ENCODE results near the gene CSHL1.
"Not testable (repeated sequence)": the region's sequence is repeated elsewhere in the genome, so short reads cannot be mapped to it uniquely, and the experiment has no call there.

The CSHL1 gene

GRCh38 chr17:63918789-63919305 is 7.8 kb upstream of the CSHL1 start, which contains the start of gene GH1:
TSS of gene GH1 (minus strand) at chr17:63918839. CDS start at chr17:63918776, 63 bp downstream.
- DNase-seq (ENCODE audit: low spot score) = not testable (repeated sequence)

- no peak for DNase-seq (ENCODE audit: low spot score)
Observed at GRCh38 chr17:63918305-63918704, 7.2 kb upstream of the CSHL1 start.

- no peak for DNase-seq (ENCODE audit: low spot score)
Observed at GRCh38 chr17:63917646-63918045, 6.6 kb upstream of the CSHL1 start.

- not testable (repeated sequence) for DNase-seq (ENCODE audit: low spot score)
Observed at GRCh38 chr17:63917206-63917605, 6.1 kb upstream of the CSHL1 start.

GRCh38 chr17:63916566-63917185 is 5.6 kb upstream of the CSHL1 start:
- DNase-seq (ENCODE audit: low spot score) = no peak

- not testable (repeated sequence) for DNase-seq (ENCODE audit: low spot score)
Observed at GRCh38 chr17:63915753-63916152, 4.7 kb upstream of the CSHL1 start.

GRCh38 chr17:63914471-63914870 is 3.4 kb upstream of the CSHL1 start:
- DNase-seq (ENCODE audit: low spot score) = no peak

GRCh38 chr17:63911657-63912100 is 621 bp upstream of the CSHL1 start:
- DNase-seq (ENCODE audit: low spot score) = peak; percentile 63

- DNase-seq (ENCODE audit: low spot score) = no peak
Observed at GRCh38 chr17:63910096-63910495, 962 bp downstream of the CSHL1 start.

GRCh38 chr17:63909586-63909985 is 1.5 kb downstream of the CSHL1 start:
- not testable (repeated sequence) for DNase-seq (ENCODE audit: low spot score)

GRCh38 chr17:63907161-63907778 is 3.8 kb downstream of the CSHL1 start:
- not testable (repeated sequence) for DNase-seq (ENCODE audit: low spot score)

GRCh38 chr17:63904796-63905195 is 6.3 kb downstream of the CSHL1 start:
- DNase-seq (ENCODE audit: low spot score) = not testable (repeated sequence)

- DNase-seq (ENCODE audit: low spot score) = peak; percentile 51
Observed at GRCh38 chr17:63903787-63904201, 7.3 kb downstream of the CSHL1 start.

- not testable (repeated sequence) for DNase-seq (ENCODE audit: low spot score)
Observed at GRCh38 chr17:63901971-63902370, 9.1 kb downstream of the CSHL1 start.

- DNase-seq (ENCODE audit: low spot score) = peak; percentile 47
Observed at GRCh38 chr17:63898899-63899798, 11.9 kb downstream of the CSHL1 start.

- DNase-seq (ENCODE audit: low spot score) = not testable (repeated sequence)
Observed at GRCh38 chr17:63896524-63897354, 14.3 kb downstream of the CSHL1 start, which contains the start of gene CSH1. TSS of gene CSH1 (minus strand) at chr17:63896574. CDS start at chr17:63896511, 63 bp downstream.

- not testable (repeated sequence) for DNase-seq (ENCODE audit: low spot score)
Observed at GRCh38 chr17:63894821-63895220, 16.2 kb downstream of the CSHL1 start.

- not testable (repeated sequence) for DNase-seq (ENCODE audit: low spot score)
Observed at GRCh38 chr17:63894021-63894420, 17.0 kb downstream of the CSHL1 start.

- DNase-seq (ENCODE audit: low spot score) = not testable (repeated sequence)
Observed at GRCh38 chr17:63892316-63893037, 18.6 kb downstream of the CSHL1 start.

- DNase-seq (ENCODE audit: low spot score) = peak; percentile 42
Observed at GRCh38 chr17:63889026-63889848, 21.8 kb downstream of the CSHL1 start.

Measured in activated CD4-positive, alpha-beta T cell treated with anti-CD3 and anti-CD28 coated beads, Interleukin-2, Interleukin-4, amounts not matched to agents 100 ng/mL and 50 ng/mL, durations not matched to agents 16 hours and 8 hours (primary cell).